Tibial artery (tissue), 4 donors: Measurements from ENCODE around the gene VWA1.
"Not testable (repeated sequence)": the region's sequence is repeated elsewhere in the genome, so short reads cannot be mapped to it uniquely, and the experiment has no call there.

Experiments
- DNase-seq, 2 donors: peaks; one replicate each; pipeline ENCODE4 v3.0.0-alpha.2; 2019
- H3K27ac ChIP-seq, 2 donors: fragments of 200-600 bp; sonication (generic) in 1 of 2; 1 replicate in 1 of 2; 2 replicates in 1 of 2; pipeline ENCODE4 v1.5.1; 2018 to 2019; ENCODE audit warnings: mild to moderate bottlenecking in 1 of 2
- H3K27me3 ChIP-seq, 2 donors: fragments of 200-600 bp; sonication (generic) in 1 of 2; one replicate each; pipeline versions ENCODE4 v1.5.1 to v1.6.0; 2016 to 2019
- H3K36me3 ChIP-seq, 3 donors: fragments of 200-600 bp; sonication (generic) in 2 of 3; one replicate each; pipeline ENCODE4 v1.5.1; 2016 to 2019; ENCODE audit warnings: mild to moderate bottlenecking in 2 of 3
- H3K4me1 ChIP-seq, 4 donors: fragments of 200-600 bp; sonication (generic) in 2 of 4; 1 replicate in 3 of 4; 2 replicates in 1 of 4; pipeline ENCODE4 v1.5.1; 2016 to 2019
- H3K4me3 ChIP-seq, 2 donors: fragments of 200-600 bp; sonication (generic) in 1 of 2; 1 replicate in 1 of 2; 2 replicates in 1 of 2; pipeline ENCODE4 v1.5.1; 2018 to 2019; ENCODE audit warnings: mild to moderate bottlenecking in 2 of 2
- H3K9me3 ChIP-seq, 3 donors: fragments of 200-600 bp; sonication (generic) in 1 of 3; one replicate each; pipeline ENCODE4 v1.5.1; 2016 to 2019
- CTCF ChIP-seq, 2 experiments: fragments of 200-600 bp in 1 of 2; fragments of 450-650 bp in 1 of 2; IDR thresholded peaks; one replicate each; pipeline ENCODE4 v1.5.1; 2017 to 2019; ENCODE audit warnings: antibody characterized with exemption in 2 of 2, mild to moderate bottlenecking in 1 of 2, moderate library complexity in 1 of 2
- intact Hi-C: fragments of 100-400 bp; cut with DNase I; formaldehyde crosslinking; loops from one replicate; pipeline ENCODE4 v1.15.0; 2023; ENCODE audit warnings: low total_unique reads

VWA1 gene

GRCh38 chr1:1400576-1401456, 34.7 kb upstream of the VWA1 start:
- H3K27me3 ChIP-seq, result no peaks in the 10 kb centered on the region
- H3K4me1 ChIP-seq, result peaks cover 0 to 46% (median 38%) of the 10 kb centered on the region in 4 donors
- H3K9me3 ChIP-seq, result no peaks in the 10 kb centered on the region
- no peak for TF ChIP-seq CTCF (IDR thresholded peaks at IDR 0.05)
- intact Hi-C loops, result loop anchor here (5.0 kb wide), 1 partner anchor 41 kb away; no protein-coding TSS in a partner anchor
- no peak for DNase-seq
- H3K4me3 ChIP-seq, result peak overlapping the region; percentile 85 to 96
- H3K27ac ChIP-seq, result peak overlapping the region in 1 of 2 donors; percentile 92
- peaks cover 54 to 76% (median 65%) of the 10 kb centered on the region in 3 donors for H3K36me3 ChIP-seq

- Histone ChIP-seq H3K36me3 (peaks cover 54 to 69% (median 63%) of the 10 kb centered on the region in 3 donors), H3K4me3 (no peak overlapping the region), H3K4me1 (peaks cover 0 to 49% (median 45%) of the 10 kb centered on the region in 4 donors), H3K9me3 (no peaks in the 10 kb centered on the region), H3K27ac (no peak overlapping the region), H3K27me3 (no peaks in the 10 kb centered on the region)
- no peak for DNase-seq
- intact Hi-C loops, result loop anchor here (5.0 kb wide), 1 partner anchor 41 kb away; no protein-coding TSS in a partner anchor
- TF ChIP-seq CTCF (IDR thresholded peaks at IDR 0.05), result no peak
Observed at GRCh38 chr1:1401457-1402010, 34.0 kb upstream of the VWA1 start.

GRCh38 chr1:1402072-1402900, 33.2 kb upstream of the VWA1 start:
- H3K27ac ChIP-seq, result no peak overlapping the region
- DNase-seq, result no peak
- no peaks in the 10 kb centered on the region for H3K9me3 ChIP-seq
- H3K36me3 ChIP-seq, result peaks cover 48 to 61% (median 56%) of the 10 kb centered on the region in 3 donors
- TF ChIP-seq CTCF (IDR thresholded peaks at IDR 0.05), result no peak
- H3K27me3 ChIP-seq, result no peaks in the 10 kb centered on the region
- no peak overlapping the region for H3K4me3 ChIP-seq
- peaks cover 0 to 48% (median 41%) of the 10 kb centered on the region in 4 donors for H3K4me1 ChIP-seq
- intact Hi-C loops, result loop anchor here (5.0 kb wide), 1 partner anchor 40 kb away; no protein-coding TSS in a partner anchor

GRCh38 chr1:1402901-1403392, 32.5 kb upstream of the VWA1 start:
- not testable (repeated sequence) for H3K4me3 ChIP-seq, H3K27ac ChIP-seq, H3K9me3 ChIP-seq, H3K27me3 ChIP-seq, DNase-seq
- intact Hi-C loops, result loop anchor here (5.0 kb wide), 1 partner anchor 39 kb away; no protein-coding TSS in a partner anchor
- H3K36me3 ChIP-seq, result peaks cover 41 to 55% (median 50%) of the 10 kb centered on the region in 3 donors
- peaks cover 0 to 46% (median 38%) of the 10 kb centered on the region in 4 donors for H3K4me1 ChIP-seq

- no peak overlapping the region for H3K4me3 ChIP-seq
- intact Hi-C loops, result loop anchor here (5.0 kb wide), 1 partner anchor 39 kb away; no protein-coding TSS in a partner anchor
- TF ChIP-seq CTCF (IDR thresholded peaks at IDR 0.05), result no peak
- H3K27ac ChIP-seq, result no peak overlapping the region
- peaks cover 0 to 47% (median 38%) of the 10 kb centered on the region in 4 donors for H3K4me1 ChIP-seq
- H3K27me3 ChIP-seq, result no peaks in the 10 kb centered on the region
- no peak for DNase-seq
- H3K36me3 ChIP-seq, result peaks cover 41 to 54% (median 50%) of the 10 kb centered on the region in 3 donors
- H3K9me3 ChIP-seq, result no peaks in the 10 kb centered on the region
Observed at GRCh38 chr1:1403653-1404052, 31.8 kb upstream of the VWA1 start.
